Measurements from ENCODE around the gene TM6SF1. TPM values are rescaled to one million over a fixed set of nuclear protein-coding genes. Genes with fewer than 3 reads are reported as not detected.

TM6SF1 gene
- total and polyA plus RNA-seq, 9 of the 15 experiments (the other 6 are each of a cell fraction or from before 2014, with no cell fraction given): 1.0 to 5.6 (median 3.5) TPM

DNA sequence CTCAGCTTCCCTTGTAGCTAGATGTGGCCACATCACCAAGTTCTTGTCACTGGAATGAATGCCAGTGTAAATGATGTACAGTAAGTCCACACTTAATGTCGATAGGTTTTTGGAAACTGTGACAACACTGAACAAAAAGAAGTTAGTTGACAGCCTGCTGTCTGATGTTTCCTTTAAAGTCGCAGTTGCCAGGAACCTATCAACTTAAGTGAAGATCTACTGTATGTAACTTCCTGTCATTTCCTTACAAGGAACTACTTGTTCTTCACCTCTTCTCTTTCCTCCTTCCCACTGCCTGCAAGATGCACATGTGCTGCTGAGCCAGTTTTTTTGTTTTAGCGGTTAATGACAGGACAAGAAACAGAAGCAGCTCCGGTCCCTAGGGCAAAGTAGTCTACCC is 55.6 kb downstream of the TM6SF1 start (continued):
- TF ChIP-seq, protein P1, sequence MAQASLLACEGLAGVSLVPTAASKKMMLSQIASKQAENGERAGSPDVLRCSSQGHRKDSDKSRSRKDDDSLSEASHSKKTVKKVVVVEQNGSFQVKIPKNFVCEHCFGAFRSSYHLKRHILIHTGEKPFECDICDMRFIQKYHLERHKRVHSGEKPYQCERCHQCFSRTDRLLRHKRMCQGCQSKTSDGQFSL (CRISPR knock-in tag; IDR thresholded peaks at IDR 0.05): no peak
- TF ChIP-seq, protein P1 (tag; IDR thresholded peaks at IDR 0.05): no peak
- TF ChIP-seq ZKSCAN3 (CRISPR knock-in tag; IDR thresholded peaks at IDR 0.05) (no peak), FOSL1 (tag; conservative IDR thresholded peaks at IDR 0.05) (no peak), FOS (IDR thresholded peaks at IDR 0.05; ENCODE audit: extremely low read depth, insufficient read length) (no peak), SMAD3 (CRISPR knock-in tag; conservative IDR thresholded peaks at IDR 0.05) (no peak), SAFB2 (IDR thresholded peaks at IDR 0.05; ENCODE audit: borderline replicate concordance, low read depth, low read length, severe bottlenecking) (no peak), RBM25 (IDR thresholded peaks at IDR 0.05; ENCODE audit: low read depth, low read length, severe bottlenecking) (no peak), ZNF445 (CRISPR knock-in tag; IDR thresholded peaks at IDR 0.05; ENCODE audit: low read depth) (no peak), TGIF2 (CRISPR knock-in tag; IDR thresholded peaks at IDR 0.05) (no peak), KDM5B (IDR thresholded peaks at IDR 0.05; ENCODE audit: insufficient replicate concordance, low read depth, low read length) (no peak), CBFB (CRISPR knock-in tag; IDR thresholded peaks at IDR 0.05) (no peak)
- TF ChIP-seq, protein P2, sequence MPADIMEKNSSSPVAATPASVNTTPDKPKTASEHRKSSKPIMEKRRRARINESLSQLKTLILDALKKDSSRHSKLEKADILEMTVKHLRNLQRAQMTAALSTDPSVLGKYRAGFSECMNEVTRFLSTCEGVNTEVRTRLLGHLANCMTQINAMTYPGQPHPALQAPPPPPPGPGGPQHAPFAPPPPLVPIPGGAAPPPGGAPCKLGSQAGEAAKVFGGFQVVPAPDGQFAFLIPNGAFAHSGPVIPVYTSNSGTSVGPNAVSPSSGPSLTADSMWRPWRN (IDR thresholded peaks at IDR 0.05; ENCODE audit: low read depth): no peak
- TF ChIP-seq, protein P3, sequence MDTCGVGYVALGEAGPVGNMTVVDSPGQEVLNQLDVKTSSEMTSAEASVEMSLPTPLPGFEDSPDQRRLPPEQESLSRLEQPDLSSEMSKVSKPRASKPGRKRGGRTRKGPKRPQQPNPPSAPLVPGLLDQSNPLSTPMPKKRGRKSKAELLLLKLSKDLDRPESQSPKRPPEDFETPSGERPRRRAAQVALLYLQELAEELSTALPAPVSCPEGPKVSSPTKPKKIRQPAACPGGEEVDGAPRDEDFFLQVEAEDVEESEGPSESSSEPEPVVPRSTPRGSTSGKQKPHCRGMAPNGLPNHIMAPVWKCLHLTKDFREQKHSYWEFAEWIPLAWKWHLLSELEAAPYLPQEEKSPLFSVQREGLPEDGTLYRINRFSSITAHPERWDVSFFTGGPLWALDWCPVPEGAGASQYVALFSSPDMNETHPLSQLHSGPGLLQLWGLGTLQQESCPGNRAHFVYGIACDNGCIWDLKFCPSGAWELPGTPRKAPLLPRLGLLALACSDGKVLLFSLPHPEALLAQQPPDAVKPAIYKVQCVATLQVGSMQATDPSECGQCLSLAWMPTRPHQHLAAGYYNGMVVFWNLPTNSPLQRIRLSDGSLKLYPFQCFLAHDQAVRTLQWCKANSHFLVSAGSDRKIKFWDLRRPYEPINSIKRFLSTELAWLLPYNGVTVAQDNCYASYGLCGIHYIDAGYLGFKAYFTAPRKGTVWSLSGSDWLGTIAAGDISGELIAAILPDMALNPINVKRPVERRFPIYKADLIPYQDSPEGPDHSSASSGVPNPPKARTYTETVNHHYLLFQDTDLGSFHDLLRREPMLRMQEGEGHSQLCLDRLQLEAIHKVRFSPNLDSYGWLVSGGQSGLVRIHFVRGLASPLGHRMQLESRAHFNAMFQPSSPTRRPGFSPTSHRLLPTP (IDR thresholded peaks at IDR 0.05; ENCODE audit: borderline replicate concordance, extremely low read depth, insufficient read length): no peak
- TF ChIP-seq, protein P4, sequence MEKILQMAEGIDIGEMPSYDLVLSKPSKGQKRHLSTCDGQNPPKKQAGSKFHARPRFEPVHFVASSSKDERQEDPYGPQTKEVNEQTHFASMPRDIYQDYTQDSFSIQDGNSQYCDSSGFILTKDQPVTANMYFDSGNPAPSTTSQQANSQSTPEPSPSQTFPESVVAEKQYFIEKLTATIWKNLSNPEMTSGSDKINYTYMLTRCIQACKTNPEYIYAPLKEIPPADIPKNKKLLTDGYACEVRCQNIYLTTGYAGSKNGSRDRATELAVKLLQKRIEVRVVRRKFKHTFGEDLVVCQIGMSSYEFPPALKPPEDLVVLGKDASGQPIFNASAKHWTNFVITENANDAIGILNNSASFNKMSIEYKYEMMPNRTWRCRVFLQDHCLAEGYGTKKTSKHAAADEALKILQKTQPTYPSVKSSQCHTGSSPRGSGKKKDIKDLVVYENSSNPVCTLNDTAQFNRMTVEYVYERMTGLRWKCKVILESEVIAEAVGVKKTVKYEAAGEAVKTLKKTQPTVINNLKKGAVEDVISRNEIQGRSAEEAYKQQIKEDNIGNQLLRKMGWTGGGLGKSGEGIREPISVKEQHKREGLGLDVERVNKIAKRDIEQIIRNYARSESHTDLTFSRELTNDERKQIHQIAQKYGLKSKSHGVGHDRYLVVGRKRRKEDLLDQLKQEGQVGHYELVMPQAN (IDR thresholded peaks at IDR 0.05; ENCODE audit: borderline replicate concordance): no peak

Measured in K562 (cell line).